Neural cell (in vitro differentiated cells): ENCODE measurements around the gene TBL1X. TPM values are rescaled to one million over a fixed set of nuclear protein-coding genes. Genes with fewer than 3 reads are reported as not detected.

ENCODE experiments used
- H2AFZ ChIP-seq: fragments of 200-600, 300-800 bp; sonication (generic), shearing (Covaris generic); 2 replicates; pipeline ENCODE4 v1.6.0; 2014; ENCODE audit warnings: low read depth, mild to moderate bottlenecking, antibody characterized with exemption, low read length, moderate library complexity
- H3F3A ChIP-seq: fragments of 200-600 bp; shearing (Covaris generic); 2 replicates; pipeline ENCODE4 v1.6.1; 2016; ENCODE audit warnings: mild to moderate bottlenecking, moderate library complexity, mixed read lengths, antibody characterized with exemption, low read length; ENCODE audit not compliant: insufficient read depth, poor library complexity, severe bottlenecking
- H3K27ac ChIP-seq: fragments of 200-600, 300-800 bp; sonication (generic), shearing (Covaris generic); 2 replicates; pipeline ENCODE4 v1.5.1; 2014; ENCODE audit warnings: mild to moderate bottlenecking, low read length, moderate library complexity
- H3K27me3 ChIP-seq: fragments of 300-800, 200-600 bp; sonication (generic), shearing (Covaris generic); 2 replicates; pipeline ENCODE4 v1.6.0; 2014; ENCODE audit warnings: mild to moderate bottlenecking, low read depth, low read length, moderate library complexity; ENCODE audit not compliant: insufficient read depth
- H3K36me3 ChIP-seq: fragments of 300-800, 200-600 bp; sonication (generic), shearing (Covaris generic); 2 replicates; pipeline ENCODE4 v1.5.1; 2014; ENCODE audit warnings: mild to moderate bottlenecking, antibody characterized with exemption, low read length, moderate library complexity; ENCODE audit not compliant: insufficient read depth
- H3K4me2 ChIP-seq: fragments of 300-800, 200-600 bp; sonication (generic), shearing (Covaris generic); 2 replicates; pipeline ENCODE4 v1.6.0; 2014; ENCODE audit warnings: mild to moderate bottlenecking, low read length
- H3K4me3 ChIP-seq: fragments of 300-800, 200-600 bp; sonication (generic), shearing (Covaris generic); 2 replicates; pipeline ENCODE4 v1.5.1; 2014; ENCODE audit warnings: mild to moderate bottlenecking, low read length, moderate library complexity
- H3K79me2 ChIP-seq: fragments of 200-600 bp; shearing (Covaris generic); replicated peaks from 2 replicates; pipeline ENCODE4 v1.6.0; 2014; ENCODE audit warnings: mild to moderate bottlenecking, low read length, moderate library complexity; ENCODE audit not compliant: insufficient read depth
- H3K9ac ChIP-seq: fragments of 300-800, 200-600 bp; sonication (generic), shearing (Covaris generic); 2 replicates; pipeline ENCODE4 v1.6.1; 2016; ENCODE audit warnings: mild to moderate bottlenecking, low read length, mixed read lengths
- H3K9me2 ChIP-seq: fragments of 200-600 bp; shearing (Covaris generic); 2 replicates; pipeline ENCODE4 v1.6.1; 2016; ENCODE audit warnings: mild to moderate bottlenecking, low read length, mixed read lengths; ENCODE audit not compliant: insufficient read depth
- H3K9me3 ChIP-seq: fragments of 200-600, 300-800 bp; sonication (generic), shearing (Covaris generic); 2 replicates; pipeline ENCODE4 v1.6.1; 2016; ENCODE audit warnings: mild to moderate bottlenecking, mixed run types, low read length, moderate library complexity, mixed read lengths
- H4K20me1 ChIP-seq: fragments of 200-600 bp; shearing (Covaris generic); 2 replicates; pipeline ENCODE4 v1.6.1; 2016; ENCODE audit warnings: mild to moderate bottlenecking, mixed run types; ENCODE audit not compliant: insufficient read depth
- EP300 ChIP-seq: fragments of 450-650 bp; conservative IDR thresholded peaks from 2 replicates; pipeline ENCODE4 v1.6.1; 2014; ENCODE audit warnings: antibody characterized with exemption, mild to moderate bottlenecking, moderate library complexity; ENCODE audit not compliant: poor library complexity, severe bottlenecking
- EZH2 ChIP-seq: fragments of 200-600, 300-800 bp; shearing (Covaris generic), sonication (generic); IDR thresholded peaks from 2 replicates; pipeline ENCODE4 v1.6.1; 2014; ENCODE audit warnings: antibody characterized with exemption, low read length, borderline replicate concordance, mild to moderate bottlenecking; ENCODE audit not compliant: insufficient read depth, poor library complexity, severe bottlenecking
- MXI1 ChIP-seq: fragments of 450-650 bp; conservative IDR thresholded peaks from 2 replicates; pipeline ENCODE4 v1.6.1; 2014; ENCODE audit warnings: antibody characterized with exemption, mild to moderate bottlenecking; ENCODE audit not compliant: poor library complexity, severe bottlenecking
- POLR2AphosphoS5 ChIP-seq: IDR thresholded peaks from 2 replicates; pipeline ENCODE4 v1.6.1; 2012
- RAD21 ChIP-seq: fragments of 450-650 bp; conservative IDR thresholded peaks from 2 replicates; pipeline ENCODE4 v1.6.1; 2014; ENCODE audit warnings: antibody characterized with exemption, mild to moderate bottlenecking, moderate library complexity
- REST ChIP-seq: IDR thresholded peaks from 2 replicates; pipeline ENCODE4 v1.6.1; 2012; ENCODE audit warnings: borderline replicate concordance
- SMC3 ChIP-seq: fragments of 450-650 bp; conservative IDR thresholded peaks from 2 replicates; pipeline ENCODE4 v1.6.1; 2014; ENCODE audit warnings: antibody characterized with exemption, mild to moderate bottlenecking, moderate library complexity; ENCODE audit not compliant: poor library complexity
- TAF1 ChIP-seq: IDR thresholded peaks from 2 replicates; pipeline ENCODE4 v1.6.1; 2012; ENCODE audit warnings: low read depth
- polyA plus RNA-seq: library from polyadenylated mRNA; depleted of rRNA; stranded (reverse); fragments of >200 nt; gene quantifications from 2 replicates; pipeline ENCODE4 v1.2.3, GENCODE V29; 2014
- TF ChIP-seq, protein P1 (sequence below): fragments of 450-650 bp; IDR thresholded peaks from 2 replicates; pipeline ENCODE4 v1.5.1; 2014; ENCODE audit warnings: antibody characterized with exemption, mild to moderate bottlenecking, moderate library complexity; ENCODE audit not compliant: poor library complexity, severe bottlenecking

The TBL1X gene
- polyA plus RNA-seq, 1 donor from 2014 or later = 2.2 TPM

DNA sequence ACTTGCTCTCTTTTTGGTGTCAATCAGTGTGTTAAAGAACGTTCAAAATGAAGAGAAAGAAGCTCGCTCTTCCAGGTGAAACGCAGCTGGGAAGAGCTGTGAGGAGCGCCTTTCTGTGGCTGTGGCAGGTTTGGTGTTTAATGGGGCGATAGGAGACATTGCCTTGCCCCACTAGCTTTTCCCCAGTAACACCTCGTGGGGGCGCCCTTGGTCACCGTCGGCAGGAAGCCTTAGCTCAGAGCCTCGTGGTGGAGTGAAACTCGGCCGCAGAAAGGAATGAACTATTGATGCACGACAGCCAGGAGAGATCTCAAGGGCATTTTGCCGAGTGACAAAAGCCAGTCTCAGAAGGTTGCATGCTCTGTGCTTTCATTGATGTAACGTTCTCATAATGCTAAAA, 235.7 kb downstream of the TBL1X start:
- Histone ChIP-seq H3K4me3 (no peak overlapping the region), H3K36me3 (no peaks in the 10 kb centered on the region), H4K20me1 (no peaks in the 10 kb centered on the region), H3K27me3 (no peaks in the 10 kb centered on the region), H3K27ac (no peak overlapping the region), H3F3A (no peaks in the 10 kb centered on the region), H3K9me3 (no peaks in the 10 kb centered on the region), H3K9me2 (no peaks in the 10 kb centered on the region), H3K79me2 (no peaks in the 10 kb centered on the region), H3K9ac (no peak overlapping the region), H3K4me2 (no peak overlapping the region), H2AFZ (no peak overlapping the region)
- no peak for TF ChIP-seq EP300
- TF ChIP-seq POLR2AphosphoS5 = no peak
- no peak for TF ChIP-seq EZH2
- no peak for TF ChIP-seq RAD21
- TF ChIP-seq, protein P1, sequence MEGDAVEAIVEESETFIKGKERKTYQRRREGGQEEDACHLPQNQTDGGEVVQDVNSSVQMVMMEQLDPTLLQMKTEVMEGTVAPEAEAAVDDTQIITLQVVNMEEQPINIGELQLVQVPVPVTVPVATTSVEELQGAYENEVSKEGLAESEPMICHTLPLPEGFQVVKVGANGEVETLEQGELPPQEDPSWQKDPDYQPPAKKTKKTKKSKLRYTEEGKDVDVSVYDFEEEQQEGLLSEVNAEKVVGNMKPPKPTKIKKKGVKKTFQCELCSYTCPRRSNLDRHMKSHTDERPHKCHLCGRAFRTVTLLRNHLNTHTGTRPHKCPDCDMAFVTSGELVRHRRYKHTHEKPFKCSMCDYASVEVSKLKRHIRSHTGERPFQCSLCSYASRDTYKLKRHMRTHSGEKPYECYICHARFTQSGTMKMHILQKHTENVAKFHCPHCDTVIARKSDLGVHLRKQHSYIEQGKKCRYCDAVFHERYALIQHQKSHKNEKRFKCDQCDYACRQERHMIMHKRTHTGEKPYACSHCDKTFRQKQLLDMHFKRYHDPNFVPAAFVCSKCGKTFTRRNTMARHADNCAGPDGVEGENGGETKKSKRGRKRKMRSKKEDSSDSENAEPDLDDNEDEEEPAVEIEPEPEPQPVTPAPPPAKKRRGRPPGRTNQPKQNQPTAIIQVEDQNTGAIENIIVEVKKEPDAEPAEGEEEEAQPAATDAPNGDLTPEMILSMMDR = no peak
- no peak for TF ChIP-seq MXI1
- no peak for TF ChIP-seq TAF1
- TF ChIP-seq REST = no peak
- no peak for TF ChIP-seq SMC3

- no peaks in the 10 kb centered on the region for H4K20me1 ChIP-seq
- no peak overlapping the region for H3K4me3 ChIP-seq
- H2AFZ ChIP-seq = no peak overlapping the region
- no peaks in the 10 kb centered on the region for H3F3A ChIP-seq
- TF ChIP-seq MXI1 = no peak
- TF ChIP-seq EZH2 = no peak
- TF ChIP-seq REST = no peak
- no peak for TF ChIP-seq SMC3
- TF ChIP-seq RAD21 = no peak
- no peak for TF ChIP-seq POLR2AphosphoS5
- no peak for TF ChIP-seq EP300
- TF ChIP-seq, protein P1 = no peak
- no peak for TF ChIP-seq TAF1
- no peak overlapping the region for H3K4me2 ChIP-seq
- no peaks in the 10 kb centered on the region for H3K79me2 ChIP-seq
- H3K36me3 ChIP-seq = no peaks in the 10 kb centered on the region
- H3K27me3 ChIP-seq = no peaks in the 10 kb centered on the region
- no peaks in the 10 kb centered on the region for H3K9me3 ChIP-seq
- no peak overlapping the region for H3K9ac ChIP-seq
- H3K9me2 ChIP-seq = no peaks in the 10 kb centered on the region
- H3K27ac ChIP-seq = no peak overlapping the region
Observed at GRCh38 chrX:9701790-9702189, 236.9 kb downstream of the TBL1X start.
